ENCODE measurements around the gene RGS3. TPM values are rescaled to one million over a fixed set of nuclear protein-coding genes. Genes with fewer than 3 reads are reported as not detected.

Gene RGS3
- total and polyA plus RNA-seq, 10 of the 15 experiments (the other 5 are each of a cell fraction or from before 2014, with no cell fraction given) = 2.9 to 138 (median 28.8) TPM

DNA sequence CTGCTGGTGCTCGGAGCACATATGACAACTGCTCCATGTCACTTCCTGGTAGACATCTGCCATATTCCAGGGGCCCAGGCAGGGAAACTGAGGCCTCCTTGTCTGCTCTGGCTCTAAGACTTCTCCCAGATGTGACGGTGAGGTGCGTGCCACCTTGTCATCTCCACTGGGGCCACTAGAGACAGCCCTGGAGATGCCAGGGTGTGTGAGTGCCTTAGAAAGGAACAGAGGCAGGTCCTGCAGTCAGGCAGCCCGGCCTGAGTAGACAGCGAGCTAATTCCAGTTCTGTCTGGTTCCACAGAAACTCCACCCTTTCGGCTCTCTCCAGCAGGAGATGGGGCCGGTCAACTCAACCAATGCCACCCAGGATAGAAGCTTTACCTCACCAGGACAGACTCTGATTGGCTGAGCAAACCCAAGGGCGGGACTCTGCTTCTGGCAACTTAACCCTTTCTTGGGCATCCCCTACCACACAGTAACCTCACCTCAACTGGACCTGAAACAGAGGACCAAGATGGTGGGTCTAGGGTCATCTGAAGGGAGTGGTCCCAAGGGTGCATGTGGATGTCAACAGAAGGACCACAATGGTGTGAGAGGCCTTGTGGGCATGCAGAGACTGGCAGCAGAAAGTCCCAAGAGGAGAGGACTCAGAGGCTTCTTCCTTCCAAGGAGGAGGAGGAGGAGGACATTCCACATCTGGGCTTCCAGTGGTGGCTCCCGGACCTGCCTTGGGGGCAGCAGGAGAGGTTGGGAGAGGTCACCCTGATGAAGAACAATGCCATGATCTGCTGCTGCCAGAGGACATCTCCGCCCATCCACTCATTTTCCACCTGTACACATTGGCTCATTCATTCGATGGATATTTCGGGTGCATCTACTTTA is 77.7 kb downstream of the RGS3 start:
- in situ Hi-C loops (cut with MboI) = no loop called here
- Histone ChIP-seq H4K20me1 (ENCODE audit: control insufficient read depth, insufficient read depth) (no peaks in the 10 kb centered on the region; the same call in 1 of the 2 replicates), H3K4me1 (ENCODE audit: control insufficient read depth, insufficient read depth, low read length) (no peaks in the 10 kb centered on the region; the same call in 1 of the 2 replicates), H3K9me3 (replicated peaks; ENCODE audit: control insufficient read depth, insufficient read depth, low read length) (no peaks in the 10 kb centered on the region), H3K27me3 (replicated peaks in 1 of 2; ENCODE audit: control insufficient read depth in 2 of 2, insufficient read depth in 2 of 2, low read length in 1 of 2) (no peaks in the 10 kb centered on the region), H3K79me2 (ENCODE audit: control insufficient read depth, insufficient read depth, low read length) (peaks cover 3% of the 10 kb centered on the region), H3K4me3 (no peak overlapping the region), H3K27ac (ENCODE audit: control insufficient read depth, insufficient read depth) (no peak overlapping the region), H3K36me3 (ENCODE audit: control insufficient read depth in 2 of 2, insufficient read depth in 2 of 2, low read length in 1 of 2) (peaks cover 29 to 67% of the 10 kb centered on the region in 2 experiments), H3K4me2 (ENCODE audit: control insufficient read depth, insufficient read depth) (no peak overlapping the region), H2AFZ (ENCODE audit: control insufficient read depth, low read depth, low read length) (no peak overlapping the region), H3K9ac (ENCODE audit: control insufficient read depth, insufficient read depth, low read length) (no peak overlapping the region)
- SMC1A ChIA-PET (ENCODE audit: uncharacterized antibody, unreplicated experiment) = interaction anchor here (1.1 to 1.3 kb wide), 2 partner anchors 16 to 114 kb away, joined by 3 to 4 read pairs; no protein-coding TSS in a partner anchor
- RAD21 ChIA-PET (ENCODE audit: unreplicated experiment) = no interaction called here
- 83% methylated on average over 12 of the region's 12 CpGs for WGBS (ENCODE audit: insufficient coverage, insufficient replicate concordance, low lambda C conversion rate, missing lambda C conversion rate)
- intact Hi-C loops (cut with micrococcal nuclease; ENCODE audit: unreplicated experiment) = no loop called here
- POLR2A ChIA-PET = interaction anchor here (1.0 kb wide), 1 partner anchor 19 kb away, joined by 3 read pairs; no protein-coding TSS in a partner anchor
- DNase-seq (ENCODE audit: low read depth, low spot score) = no peak
- BruUV-seq (replicated peaks) = no TSS peak
- TF ChIP-seq ZNF384 (IDR thresholded peaks at IDR 0.05; ENCODE audit: borderline replicate concordance, low read depth, low read length) = no peak
- no peak for TF ChIP-seq WRNIP1 (IDR thresholded peaks at IDR 0.05; ENCODE audit: borderline replicate concordance, low read depth, low read length)
- TF ChIP-seq NFYB (IDR thresholded peaks at IDR 0.05; ENCODE audit: insufficient read depth, low read depth, low read length) = 0 out of 2 replicates have a peak, but pooled peaks have one; percentile 25
- no peak for TF ChIP-seq ZSCAN29 (IDR thresholded peaks at IDR 0.05)
- no peak for TF ChIP-seq PML (IDR thresholded peaks at IDR 0.05; ENCODE audit: low read length)
- no peak for TF ChIP-seq JUNB (IDR thresholded peaks at IDR 0.05)
- 0 out of 2 replicates have a peak, but pooled peaks have one; percentile 24 for TF ChIP-seq POLR2A (IDR thresholded peaks at IDR 0.05; ENCODE audit: low read depth, low read length)
- no peak for TF ChIP-seq MYC (IDR thresholded peaks at IDR 0.05; ENCODE audit: insufficient read depth, insufficient read length, insufficient replicate concordance, low read length, severe bottlenecking)
- TF ChIP-seq STAT1 (conservative IDR thresholded peaks at IDR 0.05) = no peak
- TF ChIP-seq EP300 (IDR thresholded peaks at IDR 0.05; ENCODE audit: borderline replicate concordance in 1 of 2, control insufficient read depth in 1 of 2, low read depth in 2 of 2, low read length in 2 of 2) = no peak
- TF ChIP-seq BCL11A (IDR thresholded peaks at IDR 0.05; ENCODE audit: low read depth, low read length) = no peak
- TF ChIP-seq, protein P1, sequence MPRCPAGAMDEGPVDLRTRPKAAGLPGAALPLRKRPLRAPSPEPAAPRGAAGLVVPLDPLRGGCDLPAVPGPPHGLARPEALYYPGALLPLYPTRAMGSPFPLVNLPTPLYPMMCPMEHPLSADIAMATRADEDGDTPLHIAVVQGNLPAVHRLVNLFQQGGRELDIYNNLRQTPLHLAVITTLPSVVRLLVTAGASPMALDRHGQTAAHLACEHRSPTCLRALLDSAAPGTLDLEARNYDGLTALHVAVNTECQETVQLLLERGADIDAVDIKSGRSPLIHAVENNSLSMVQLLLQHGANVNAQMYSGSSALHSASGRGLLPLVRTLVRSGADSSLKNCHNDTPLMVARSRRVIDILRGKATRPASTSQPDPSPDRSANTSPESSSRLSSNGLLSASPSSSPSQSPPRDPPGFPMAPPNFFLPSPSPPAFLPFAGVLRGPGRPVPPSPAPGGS (IDR thresholded peaks at IDR 0.05; ENCODE audit: borderline replicate concordance, insufficient read depth, low read depth, low read length, poor library complexity, severe bottlenecking) = no peak
- no peak for FAIRE-seq
- CTCF ChIA-PET = interaction anchor here (1.4 kb wide), 1 partner anchor 114 kb away, joined by 4 read pairs; no protein-coding TSS in a partner anchor
- peak; percentile 65 for ATAC-seq

Measured in GM12878 (cell line).